ENCODE data around the gene PCLAF. TPM values are rescaled to one million over a fixed set of nuclear protein-coding genes. Genes with fewer than 3 reads are reported as not detected.
"Not testable (repeated sequence)": the region's sequence is repeated elsewhere in the genome, so short reads cannot be mapped to it uniquely, and the experiment has no call there.

The PCLAF gene
- total and polyA plus RNA-seq, 2 donors (not counting 1 experiment from before 2014, with no cell fraction given), result 0.42 to 0.92 TPM

GRCh38 chr15:64348455-64348854 is 32.8 kb downstream of the PCLAF start:
- Histone ChIP-seq H3K4me2 (replicated peaks; ENCODE audit: low read depth, low read length, poor library complexity, severe bottlenecking) (no peak overlapping the region), H3K36me3 (replicated peaks in 1 of 2; ENCODE audit: control extremely low read depth in 1 of 2, control insufficient read depth in 1 of 2, extremely low read depth in 1 of 2, insufficient read depth in 2 of 2, low read length in 1 of 2) (peaks cover 6 to 8% of the 10 kb centered on the region in 2 experiments), H3K9ac (ENCODE audit: low read length) (no peak overlapping the region), H2AFZ (ENCODE audit: insufficient read depth, low read depth, low read length, poor library complexity, severe bottlenecking) (no peak overlapping the region), H3K9me3 (ENCODE audit: control extremely low read depth in 1 of 3, control insufficient read depth in 2 of 3, insufficient read depth in 1 of 3, low read length in 2 of 3) (no peaks in the 10 kb centered on the region), H3K4me1 (ENCODE audit: control insufficient read depth in 2 of 2, insufficient read depth in 2 of 2, low read length in 2 of 2) (no peaks in the 10 kb centered on the region), H3K4me3 (ENCODE audit: control extremely low read depth in 1 of 5, extremely low read depth in 1 of 5, insufficient read depth in 1 of 5, low read depth in 2 of 5, low read length in 4 of 5) (no peak overlapping the region), H4K20me1 (ENCODE audit: control insufficient read depth, insufficient read depth, low read length, poor library complexity, severe bottlenecking) (peaks cover 10% of the 10 kb centered on the region), H3K27ac (ENCODE audit: low read length in 2 of 2) (no peak overlapping the region), H3K27me3 (replicated peaks in 1 of 4; ENCODE audit: control extremely low read depth in 1 of 4, control insufficient read depth in 3 of 4, insufficient read depth in 4 of 4, low read length in 3 of 4) (no peaks in the 10 kb centered on the region), H3K79me2 (ENCODE audit: control insufficient read depth, insufficient read depth, low read length) (peaks cover 92% of the 10 kb centered on the region)
- peaks cover 8% of the 10 kb centered on the region for H3K4me1 Mint-ChIP-seq
- no peak for ATAC-seq (ENCODE audit: low read depth)
- DNase-seq, result no peak
- H3K9me3 Mint-ChIP-seq (ENCODE audit: insufficient read depth), result no peaks in the 10 kb centered on the region
- CTCF ChIA-PET, result interaction anchor here (0.6 kb wide), 1 partner anchor 13 kb away, joined by 3 read pairs; no protein-coding TSS in a partner anchor
- H3K27me3 Mint-ChIP-seq, result no peaks in the 10 kb centered on the region
- intact Hi-C loops (cut with micrococcal nuclease), result no loop called here
- WGBS (ENCODE audit: insufficient coverage), result no CpG with 5 or more reads among the region's 1 CpG
- no peak overlapping the region for H3K27ac Mint-ChIP-seq
- TF ChIP-seq EZH2 (IDR thresholded peaks at IDR 0.05; ENCODE audit: borderline replicate concordance, insufficient read depth, low read depth, low read length, poor library complexity, severe bottlenecking), result no peak
- TF ChIP-seq, protein P1, sequence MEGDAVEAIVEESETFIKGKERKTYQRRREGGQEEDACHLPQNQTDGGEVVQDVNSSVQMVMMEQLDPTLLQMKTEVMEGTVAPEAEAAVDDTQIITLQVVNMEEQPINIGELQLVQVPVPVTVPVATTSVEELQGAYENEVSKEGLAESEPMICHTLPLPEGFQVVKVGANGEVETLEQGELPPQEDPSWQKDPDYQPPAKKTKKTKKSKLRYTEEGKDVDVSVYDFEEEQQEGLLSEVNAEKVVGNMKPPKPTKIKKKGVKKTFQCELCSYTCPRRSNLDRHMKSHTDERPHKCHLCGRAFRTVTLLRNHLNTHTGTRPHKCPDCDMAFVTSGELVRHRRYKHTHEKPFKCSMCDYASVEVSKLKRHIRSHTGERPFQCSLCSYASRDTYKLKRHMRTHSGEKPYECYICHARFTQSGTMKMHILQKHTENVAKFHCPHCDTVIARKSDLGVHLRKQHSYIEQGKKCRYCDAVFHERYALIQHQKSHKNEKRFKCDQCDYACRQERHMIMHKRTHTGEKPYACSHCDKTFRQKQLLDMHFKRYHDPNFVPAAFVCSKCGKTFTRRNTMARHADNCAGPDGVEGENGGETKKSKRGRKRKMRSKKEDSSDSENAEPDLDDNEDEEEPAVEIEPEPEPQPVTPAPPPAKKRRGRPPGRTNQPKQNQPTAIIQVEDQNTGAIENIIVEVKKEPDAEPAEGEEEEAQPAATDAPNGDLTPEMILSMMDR (IDR thresholded peaks at IDR 0.05), result no peak
- POLR2A ChIA-PET, result no interaction called here
- H3K4me3 Mint-ChIP-seq, result no peak overlapping the region

DNA sequence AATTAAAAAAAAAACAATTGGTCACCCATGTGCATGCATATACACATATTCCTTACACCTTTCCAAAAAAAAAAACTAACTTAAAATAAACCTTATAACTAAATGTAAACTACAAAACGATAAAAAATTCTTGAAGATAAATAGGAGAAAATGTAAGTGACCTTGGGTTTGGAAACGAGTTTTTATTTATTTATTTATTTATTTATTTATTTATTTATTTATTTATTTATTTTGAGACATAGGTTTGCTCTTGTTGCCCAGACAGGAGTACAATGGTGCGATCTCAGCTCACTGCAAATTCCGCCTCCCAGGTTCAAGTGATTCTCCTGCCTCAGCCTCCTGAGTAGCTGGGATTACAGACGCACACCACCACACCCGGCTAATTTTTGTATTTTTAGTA is 35.0 kb downstream of the PCLAF start:
- DNase-seq; intact Hi-C loops (cut with micrococcal nuclease); H3K4me3 ChIP-seq (ENCODE audit: control extremely low read depth in 1 of 5, extremely low read depth in 1 of 5, insufficient read depth in 1 of 5, low read depth in 2 of 5, low read length in 4 of 5); POLR2A ChIA-PET; H4K20me1 ChIP-seq (ENCODE audit: control insufficient read depth, insufficient read depth, low read length, poor library complexity, severe bottlenecking); ATAC-seq (ENCODE audit: low read depth); H3K9me3 ChIP-seq (ENCODE audit: control extremely low read depth in 1 of 3, control insufficient read depth in 2 of 3, insufficient read depth in 1 of 3, low read length in 2 of 3); H3K27ac Mint-ChIP-seq; H3K9me3 Mint-ChIP-seq (ENCODE audit: insufficient read depth); H2AFZ ChIP-seq (ENCODE audit: insufficient read depth, low read depth, low read length, poor library complexity, severe bottlenecking); H3K4me3 Mint-ChIP-seq; H3K27me3 Mint-ChIP-seq; H3K27ac ChIP-seq (ENCODE audit: low read length in 2 of 2); H3K27me3 ChIP-seq (replicated peaks in 1 of 4; ENCODE audit: control extremely low read depth in 1 of 4, control insufficient read depth in 3 of 4, insufficient read depth in 4 of 4, low read length in 3 of 4); H3K4me2 ChIP-seq (replicated peaks; ENCODE audit: low read depth, low read length, poor library complexity, severe bottlenecking); H3K9ac ChIP-seq (ENCODE audit: low read length); H3K4me1 ChIP-seq (ENCODE audit: control insufficient read depth in 2 of 2, insufficient read depth in 2 of 2, low read length in 2 of 2): not testable (repeated sequence)
- peaks cover 10% of the 10 kb centered on the region for H3K4me1 Mint-ChIP-seq
- CTCF ChIA-PET, result interaction anchor here (0.7 kb wide), 1 partner anchor 508 kb away, joined by 3 read pairs; no protein-coding TSS in a partner anchor
- 95% methylated on average over 2 of the region's 6 CpGs for WGBS (ENCODE audit: insufficient coverage)
- H3K79me2 ChIP-seq (ENCODE audit: control insufficient read depth, insufficient read depth, low read length), result peaks cover 93% of the 10 kb centered on the region
- H3K36me3 ChIP-seq (replicated peaks in 1 of 2; ENCODE audit: control extremely low read depth in 1 of 2, control insufficient read depth in 1 of 2, extremely low read depth in 1 of 2, insufficient read depth in 2 of 2, low read length in 1 of 2), result peaks cover 6 to 11% of the 10 kb centered on the region in 2 experiments

All from B cell (primary cell).